HG03565 (cell line): Measurements from ENCODE around the gene CENPP.

Source experiments
- ATAC-seq: cut with Tn5 transposase; IDR thresholded peaks from one replicate; pipeline ENCODE4 v1.9.1; 2021; ENCODE audit warnings: mild to moderate bottlenecking, moderate library complexity; ENCODE audit not compliant: unreplicated experiment

The CENPP gene

GRCh38 chr9:92474587-92474986 lies 148.8 kb downstream of the CENPP start:
- no peak for ATAC-seq

- no peak for ATAC-seq
Measured at GRCh38 chr9:92476962-92477361, 151.2 kb downstream of the CENPP start.

- no peak for ATAC-seq
Measured at GRCh38 chr9:92478783-92479182, 153.0 kb downstream of the CENPP start.

GRCh38 chr9:92479346-92479745 lies 153.6 kb downstream of the CENPP start:
- ATAC-seq: no peak

GRCh38 chr9:92480291-92480771 lies 154.6 kb downstream of the CENPP start:
- no peak for ATAC-seq

GRCh38 chr9:92480986-92481633 lies 155.4 kb downstream of the CENPP start:
- ATAC-seq: no peak

- no peak for ATAC-seq
Measured at GRCh38 chr9:92482329-92482728, 156.6 kb downstream of the CENPP start, which contains the start of gene ASPN. Gene ASPN (minus strand): TSS chr9:92482506.

- no peak for ATAC-seq
Measured at GRCh38 chr9:92482805-92483204, 157.1 kb downstream of the CENPP start.

- no peak for ATAC-seq
Measured at GRCh38 chr9:92483627-92484545, 158.1 kb downstream of the CENPP start.

- no peak for ATAC-seq
Measured at GRCh38 chr9:92484563-92484962, 158.8 kb downstream of the CENPP start.

- no peak for ATAC-seq
Measured at GRCh38 chr9:92486371-92486770, 160.6 kb downstream of the CENPP start.

- ATAC-seq: no peak
Measured at GRCh38 chr9:92488681-92489550, 163.2 kb downstream of the CENPP start.

GRCh38 chr9:92492781-92493401 lies 167.1 kb downstream of the CENPP start:
- no peak for ATAC-seq

GRCh38 chr9:92493749-92494387 lies 168.1 kb downstream of the CENPP start:
- no peak for ATAC-seq

- no peak for ATAC-seq
Measured at GRCh38 chr9:92494856-92495255, 169.1 kb downstream of the CENPP start.

- no peak for ATAC-seq
Measured at GRCh38 chr9:92496396-92497176, 170.8 kb downstream of the CENPP start.

- no peak for ATAC-seq
Measured at GRCh38 chr9:92499701-92500100, 173.9 kb downstream of the CENPP start.

GRCh38 chr9:92500725-92501124 lies 175.0 kb downstream of the CENPP start:
- ATAC-seq: no peak

- no peak for ATAC-seq
Measured at GRCh38 chr9:92501671-92502393, 176.1 kb downstream of the CENPP start.
